ENCODE results near the gene NTN1.

Gene NTN1

DNA sequence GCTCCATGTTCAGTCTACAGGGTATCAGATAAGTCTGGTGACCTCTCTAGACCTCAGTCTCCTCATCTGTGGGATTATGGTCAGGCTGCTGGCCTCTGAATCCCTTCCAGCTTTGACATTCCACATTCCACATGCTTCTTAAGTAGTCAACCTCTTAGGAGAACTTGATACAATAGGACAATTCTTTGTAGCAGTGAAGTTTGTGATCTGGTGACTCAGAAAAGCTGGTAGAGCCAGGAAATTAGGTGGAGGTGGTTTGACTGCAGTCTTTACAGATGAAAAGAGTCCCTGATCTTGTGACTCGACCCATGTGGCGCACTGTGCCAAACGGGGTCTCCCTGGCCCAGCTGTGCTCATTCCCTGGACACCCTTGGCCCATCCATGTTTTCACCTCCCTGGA is 147.8 kb downstream of the NTN1 start:
- no peak for ATAC-seq

DNA sequence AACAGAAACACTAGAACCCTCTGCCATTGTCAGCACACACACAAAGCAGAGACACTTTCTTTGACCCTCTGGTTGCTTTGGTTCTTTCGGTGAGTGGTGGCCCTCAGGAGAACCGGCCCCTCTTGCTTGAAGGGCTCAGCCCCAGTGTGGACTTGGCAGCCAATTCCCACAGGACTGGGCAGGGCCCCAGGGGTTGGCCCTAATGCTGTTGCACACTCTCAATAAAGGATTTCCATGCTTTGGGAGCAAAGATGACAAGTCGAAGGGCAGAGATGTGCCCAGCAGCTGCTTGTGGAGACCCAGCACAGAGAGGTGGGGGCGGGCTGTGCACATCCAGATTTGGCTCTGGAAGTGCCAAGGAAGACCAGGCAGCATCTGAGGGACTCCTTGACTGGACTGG is 149.0 kb downstream of the NTN1 start:
- ATAC-seq: no peak

DNA sequence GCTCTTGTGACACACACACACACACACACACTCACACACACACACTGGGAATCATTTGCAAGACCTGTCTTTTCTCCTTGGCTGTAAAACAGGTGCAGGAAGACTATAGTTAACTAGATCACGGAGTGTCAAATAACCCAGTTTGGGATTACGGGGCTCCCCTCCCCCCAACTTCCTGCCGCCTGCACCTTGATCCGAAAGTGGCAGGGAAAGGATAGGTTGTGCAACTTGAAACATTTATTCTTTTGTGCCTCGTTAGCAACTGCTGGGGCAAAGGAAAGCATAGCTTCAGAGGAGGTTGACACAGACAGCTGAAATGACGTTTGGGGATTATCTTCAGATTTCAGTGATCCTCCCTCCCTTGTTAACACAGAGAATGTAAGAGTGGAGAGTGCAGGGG is 149.5 kb downstream of the NTN1 start:
- ATAC-seq: no peak

DNA sequence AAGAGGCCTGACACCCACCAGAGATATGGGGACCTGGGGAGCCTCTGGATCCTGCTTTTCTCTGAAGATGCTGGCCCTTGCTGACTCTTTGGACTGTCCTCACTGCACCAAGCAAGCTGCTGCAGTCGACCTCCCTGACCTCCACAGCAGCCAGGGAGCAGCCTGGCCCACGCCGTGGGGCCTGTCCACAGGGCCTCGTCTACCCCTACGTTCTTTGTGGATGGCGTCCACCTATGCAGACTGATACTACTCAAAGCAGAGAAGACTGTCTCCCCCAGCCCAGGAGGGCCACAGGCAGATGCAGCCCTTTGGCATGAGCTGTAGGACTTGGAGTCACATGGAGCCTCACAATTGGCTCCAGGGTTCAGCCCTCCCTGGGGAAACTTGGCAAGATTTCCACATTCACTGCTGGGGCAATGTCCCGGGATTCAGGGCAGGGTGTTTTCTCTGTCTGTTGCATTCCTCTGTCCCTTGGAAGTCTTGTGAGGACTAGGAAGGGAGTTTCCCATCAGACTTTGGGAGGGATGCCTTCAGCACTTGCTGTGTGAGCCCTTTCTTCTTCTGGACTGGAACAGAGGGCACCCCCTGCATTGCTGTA is 152.2 kb downstream of the NTN1 start:
- no peak for ATAC-seq

DNA sequence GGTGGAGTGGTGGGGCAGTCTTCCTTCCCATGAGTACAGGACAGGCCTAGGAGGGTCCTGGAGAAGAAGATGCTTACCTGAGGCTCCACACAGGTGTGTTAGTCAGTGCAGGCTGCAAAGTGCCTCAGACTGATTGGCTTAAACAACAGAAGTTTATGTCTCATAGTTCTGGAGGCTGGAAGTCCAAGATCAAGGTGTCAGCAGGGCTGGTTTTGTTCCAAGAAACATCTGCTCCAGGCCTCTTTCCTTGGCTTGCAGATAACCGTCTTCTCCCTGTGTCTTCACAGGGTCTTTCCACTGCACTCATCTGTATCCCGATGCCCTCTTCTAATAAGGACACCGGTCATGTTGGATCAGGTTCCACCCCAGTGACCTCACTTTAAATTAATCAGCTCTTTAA is 153.0 kb downstream of the NTN1 start:
- no peak for ATAC-seq

DNA sequence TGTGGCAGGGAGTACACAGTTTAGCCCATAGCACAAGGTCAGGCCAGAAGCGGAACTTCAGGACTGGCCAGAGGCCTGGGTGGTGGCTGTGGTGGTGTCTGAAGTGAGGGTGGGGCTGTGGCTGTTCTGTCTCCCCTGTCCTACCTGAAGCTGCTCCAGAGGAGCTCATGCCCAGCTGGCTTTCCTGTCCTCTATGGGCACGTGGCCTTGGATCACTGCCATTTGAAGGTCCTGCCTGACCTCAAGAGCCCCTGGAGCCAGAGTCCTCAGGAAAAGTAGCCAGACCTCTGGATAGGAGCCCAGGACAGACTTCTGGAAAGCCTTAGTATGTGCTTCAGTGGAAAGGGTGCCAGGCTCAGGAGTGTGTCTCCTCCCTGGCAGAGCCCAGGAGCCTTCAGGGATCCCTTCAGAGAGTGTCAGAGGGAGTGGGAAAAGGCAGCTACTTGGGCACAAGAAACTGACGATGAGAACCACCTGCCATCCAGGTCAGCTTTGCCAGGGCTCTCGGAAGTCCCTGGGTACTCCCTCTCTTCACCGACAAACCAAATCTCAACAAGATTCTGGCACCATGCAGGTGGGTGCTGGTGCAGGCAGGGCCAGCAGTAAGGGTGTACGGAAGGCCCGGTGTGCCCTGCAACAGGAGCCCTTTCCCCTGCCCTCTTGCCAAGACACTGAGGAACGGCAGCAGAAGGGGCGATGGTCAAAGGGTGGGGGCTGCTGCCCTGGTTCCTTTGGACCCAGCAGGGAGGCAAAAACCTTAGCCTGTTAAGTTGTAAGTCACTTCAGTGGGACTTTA is 153.7 kb downstream of the NTN1 start:
- ATAC-seq: no peak

DNA sequence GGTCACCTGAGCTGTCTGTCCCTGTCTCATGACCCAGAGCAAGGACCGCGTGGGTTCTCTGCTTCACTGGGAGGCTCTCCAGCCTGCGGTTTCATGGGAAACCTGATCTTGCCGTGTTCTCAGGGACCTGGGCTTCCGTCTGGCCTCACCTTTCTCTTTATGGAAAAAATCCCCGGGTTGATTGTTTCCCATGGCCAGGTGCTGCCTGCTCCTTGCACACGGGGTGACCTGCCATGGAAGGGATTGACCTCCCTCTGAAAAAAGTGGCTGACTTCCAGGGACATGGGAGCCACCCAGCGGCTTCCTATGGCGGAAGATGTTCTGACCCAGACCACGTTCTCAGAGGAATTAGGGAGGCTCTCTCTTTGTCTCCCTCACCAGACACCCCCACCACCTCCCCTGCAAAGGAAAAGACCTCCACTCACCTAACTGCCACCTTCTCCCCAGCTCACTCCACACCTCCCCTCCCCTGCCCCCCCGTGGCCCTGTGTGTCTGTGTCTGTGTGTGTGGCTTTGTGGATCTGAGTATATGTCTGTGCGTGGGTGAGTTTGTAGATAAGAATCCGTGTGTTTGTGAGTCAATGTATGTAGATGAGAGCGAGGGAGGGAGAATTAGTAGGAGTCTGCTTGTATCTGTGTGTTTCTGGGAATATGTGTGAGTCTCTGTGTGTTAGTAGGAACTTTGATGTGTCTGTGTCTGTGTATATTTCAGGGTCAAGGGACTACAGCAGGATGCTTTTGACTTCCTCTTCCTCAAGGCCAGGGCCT is 154.6 kb downstream of the NTN1 start:
- ATAC-seq: no peak

DNA sequence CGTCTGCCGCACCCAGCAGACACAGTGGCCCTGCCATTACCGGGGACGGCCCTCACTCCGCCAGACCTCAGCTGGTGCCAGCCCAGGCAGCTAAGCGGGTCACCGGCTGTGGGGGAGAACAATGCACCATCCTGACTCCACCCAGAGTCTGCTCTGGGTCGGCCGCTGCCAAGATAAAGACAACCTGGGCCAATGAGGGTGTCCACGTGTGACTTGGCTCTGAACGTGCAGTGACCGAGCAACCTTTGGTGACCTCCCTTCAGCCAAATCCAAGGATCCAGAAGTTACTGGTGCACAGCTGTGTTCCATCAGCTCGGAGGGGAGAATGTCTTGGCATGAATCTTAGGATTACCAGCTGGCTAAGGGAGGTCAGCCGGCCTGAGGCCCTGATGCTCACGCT is 155.9 kb downstream of the NTN1 start:
- ATAC-seq: no peak

DNA sequence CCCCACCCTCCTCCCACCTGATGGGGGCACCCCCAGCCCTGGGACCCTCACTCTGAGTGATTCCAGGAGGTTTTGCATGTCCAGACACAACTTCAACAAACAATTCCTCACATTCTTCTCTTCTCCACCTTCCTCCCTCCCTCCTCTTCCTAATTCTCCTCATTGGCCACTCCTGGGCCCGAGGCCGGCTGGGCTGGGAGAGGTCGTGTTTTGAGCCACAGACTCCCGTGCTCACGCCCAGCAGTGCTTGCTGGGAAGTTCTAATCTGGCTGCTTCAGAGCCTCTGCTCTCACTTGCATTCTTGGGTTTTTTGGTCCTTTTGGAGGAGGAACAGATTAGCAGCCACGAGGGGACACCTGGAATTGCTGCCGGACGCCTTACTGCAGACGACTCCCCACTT is 157.0 kb downstream of the NTN1 start:
- ATAC-seq: no peak

DNA sequence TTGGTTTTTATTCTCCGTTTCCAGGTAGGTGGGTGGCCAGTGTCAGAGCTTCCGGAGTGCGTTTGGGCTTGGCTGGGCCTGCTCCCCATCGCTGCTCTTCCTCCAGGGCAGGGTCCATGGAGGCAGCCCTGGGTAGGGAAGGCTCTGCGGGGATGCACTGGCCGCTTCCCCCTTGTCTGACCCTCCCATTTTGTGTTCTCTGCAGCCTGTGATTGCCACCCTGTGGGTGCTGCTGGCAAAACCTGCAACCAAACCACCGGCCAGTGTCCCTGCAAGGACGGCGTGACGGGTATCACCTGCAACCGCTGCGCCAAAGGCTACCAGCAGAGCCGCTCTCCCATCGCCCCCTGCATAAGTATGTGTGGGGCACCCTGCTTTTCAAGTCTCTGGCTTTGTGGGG is 158.3 kb downstream of the NTN1 start:
- ATAC-seq: no peak

DNA sequence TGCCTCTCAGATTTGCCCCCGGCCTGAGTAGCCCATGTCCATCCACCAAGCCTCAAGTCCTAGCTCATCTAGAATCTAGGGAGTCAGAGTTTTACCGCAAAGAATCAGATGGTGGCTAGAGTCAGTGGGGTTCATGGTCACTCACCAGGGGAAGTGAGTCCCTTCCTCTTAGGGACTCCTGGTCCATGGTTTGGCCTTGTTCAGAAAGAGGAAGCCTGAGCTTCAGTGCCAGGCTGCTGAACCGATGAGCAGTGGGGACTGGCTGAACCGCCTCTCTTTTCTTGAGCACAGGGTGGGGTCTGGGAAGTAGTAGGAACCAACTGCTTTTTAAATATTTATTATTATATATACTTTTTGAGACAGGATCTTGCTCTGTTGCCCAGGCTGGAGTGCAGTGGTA is 160.3 kb downstream of the NTN1 start:
- ATAC-seq: no peak

DNA sequence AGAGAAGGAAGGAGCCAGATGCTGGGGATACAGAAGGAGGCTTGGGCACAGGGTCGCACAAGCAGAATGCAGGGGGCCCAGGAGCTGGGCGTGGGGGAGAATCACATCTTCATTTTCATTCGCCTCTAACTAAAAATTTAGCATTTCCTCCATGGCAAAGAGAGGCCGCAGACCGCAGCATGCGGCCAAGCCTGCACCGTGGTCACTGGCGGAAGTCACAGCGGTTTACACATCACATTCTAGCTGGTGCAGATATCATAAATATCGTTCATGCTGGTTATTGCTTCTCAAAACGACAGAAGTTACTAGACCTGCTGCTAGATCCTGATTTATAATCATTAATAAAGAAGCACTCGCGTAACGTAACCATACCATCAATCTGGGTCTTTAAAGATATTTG is 162.0 kb downstream of the NTN1 start:
- no peak for ATAC-seq

DNA sequence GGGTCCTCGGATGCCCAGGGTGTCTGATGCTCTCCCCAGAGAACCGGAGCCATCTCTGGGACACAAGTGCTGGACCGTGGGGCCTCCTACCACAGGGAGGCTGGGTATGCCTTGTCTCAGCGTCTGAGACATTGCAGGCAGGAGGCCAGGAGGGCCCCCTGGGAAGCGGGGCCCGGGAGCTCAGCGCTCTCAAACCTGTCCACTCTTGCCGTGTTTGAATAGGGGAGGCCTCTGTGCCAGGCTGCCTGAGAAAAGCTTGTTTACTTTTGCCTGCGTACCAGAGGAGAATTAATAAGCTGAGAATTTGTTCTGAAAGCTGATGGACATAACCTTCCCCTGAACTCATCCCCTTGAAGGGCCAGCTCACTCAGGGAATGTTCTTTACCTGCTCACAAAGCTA is 163.8 kb downstream of the NTN1 start:
- no peak for ATAC-seq

DNA sequence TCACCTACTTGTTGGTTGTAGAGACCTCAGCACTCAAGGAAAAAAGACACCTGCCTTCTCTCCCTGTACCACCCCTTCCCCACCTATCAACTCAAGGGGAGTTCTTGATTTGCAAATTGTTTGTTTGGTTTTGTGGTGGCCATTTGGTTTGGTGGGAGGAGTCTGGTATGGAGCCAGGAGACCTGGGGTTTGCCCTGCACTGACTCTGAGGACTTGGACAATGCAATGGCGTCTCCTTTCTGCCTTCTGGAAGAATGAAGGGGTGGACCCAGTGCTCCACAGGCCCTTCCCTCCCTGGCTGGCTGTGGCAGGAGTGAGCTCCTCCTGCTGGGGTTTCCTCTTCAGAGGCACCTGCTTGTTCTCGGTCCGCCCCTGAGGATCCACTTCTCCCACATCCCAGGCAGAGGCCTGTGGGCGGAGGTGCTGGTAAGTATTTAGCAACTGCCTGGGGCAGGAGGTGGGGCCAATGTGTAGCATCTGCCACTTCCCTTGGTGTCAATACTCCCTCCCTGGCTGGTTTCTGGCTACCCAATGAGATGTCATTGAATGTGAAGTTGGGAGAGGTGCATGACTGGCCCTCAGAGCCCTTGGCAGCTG is 164.5 kb downstream of the NTN1 start:
- no peak for ATAC-seq

DNA sequence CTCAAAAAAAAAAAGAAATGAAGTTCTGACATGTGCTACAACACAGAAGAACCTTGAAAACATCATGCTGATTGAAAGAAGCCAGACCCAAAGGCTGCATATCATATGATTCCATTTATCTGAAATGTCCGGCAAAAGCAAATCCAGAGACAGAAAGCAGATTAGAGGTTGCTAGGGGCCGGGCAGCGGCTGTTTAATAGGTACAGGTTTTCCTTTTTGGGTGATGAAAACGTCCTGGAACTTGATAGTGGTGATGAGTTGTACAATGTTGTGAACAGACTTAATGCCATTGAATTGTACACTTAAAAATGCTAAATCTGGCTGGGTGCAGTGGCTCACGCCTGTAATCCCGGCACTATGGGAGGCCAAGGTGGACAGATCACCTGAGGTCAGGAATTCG is 166.5 kb downstream of the NTN1 start:
- no peak for ATAC-seq

DNA sequence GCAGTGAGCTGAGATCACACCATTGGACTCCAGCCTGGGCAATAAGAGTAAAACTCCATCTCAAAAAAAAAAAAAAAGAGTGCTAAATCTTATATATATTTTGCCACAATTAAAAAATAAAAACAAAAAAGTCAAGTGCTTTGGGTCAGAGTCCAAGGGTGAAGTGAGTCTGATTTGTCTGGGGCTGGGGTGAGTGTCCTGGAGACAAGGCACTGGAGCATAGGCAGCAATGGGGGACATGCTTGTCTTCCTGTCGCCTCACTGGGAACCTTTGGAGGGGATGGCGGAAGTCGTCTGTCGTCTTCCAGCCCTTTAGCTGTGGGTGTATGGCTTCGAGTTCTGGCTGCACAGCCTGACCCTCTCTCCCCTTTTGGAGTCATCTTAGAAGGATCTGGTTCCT is 167.1 kb downstream of the NTN1 start:
- no peak for ATAC-seq

DNA sequence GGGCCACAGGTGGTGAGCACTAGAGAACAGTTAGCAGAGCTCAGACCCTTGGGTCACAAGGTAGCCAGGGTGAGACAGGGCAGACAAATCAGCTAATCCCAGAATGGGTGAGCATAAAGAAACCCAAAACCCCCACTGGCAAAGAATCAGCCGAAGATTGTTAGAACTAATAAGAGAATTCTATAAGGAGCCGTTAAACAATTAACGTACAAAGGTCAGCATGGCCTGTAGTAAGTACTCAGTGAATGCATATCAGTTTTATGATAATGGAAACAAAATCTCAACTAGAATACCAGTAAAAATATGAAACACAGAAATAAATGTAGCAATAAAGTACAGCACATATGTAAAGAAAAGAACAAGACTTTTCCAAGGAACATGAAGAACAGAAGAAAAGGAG is 168.6 kb downstream of the NTN1 start:
- no peak for ATAC-seq

DNA sequence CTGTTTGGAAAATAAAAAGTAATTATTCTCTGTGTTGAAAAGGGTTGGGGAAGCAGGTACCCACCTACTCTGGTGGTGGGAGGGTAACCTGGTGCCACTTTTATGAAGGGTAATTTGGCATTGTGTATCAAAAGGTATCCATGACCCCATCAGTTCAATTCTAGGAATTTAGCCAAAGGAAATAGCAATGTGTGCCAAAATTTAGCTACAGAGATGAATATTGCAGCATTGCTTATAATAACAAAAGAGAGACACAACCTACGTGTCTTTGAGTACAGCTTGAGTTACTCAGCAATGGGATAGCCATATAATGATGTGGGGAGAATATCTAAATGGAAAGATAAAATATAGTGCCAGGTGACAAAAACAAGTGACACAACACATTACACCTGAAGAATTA is 170.7 kb downstream of the NTN1 start:
- ATAC-seq: no peak

DNA sequence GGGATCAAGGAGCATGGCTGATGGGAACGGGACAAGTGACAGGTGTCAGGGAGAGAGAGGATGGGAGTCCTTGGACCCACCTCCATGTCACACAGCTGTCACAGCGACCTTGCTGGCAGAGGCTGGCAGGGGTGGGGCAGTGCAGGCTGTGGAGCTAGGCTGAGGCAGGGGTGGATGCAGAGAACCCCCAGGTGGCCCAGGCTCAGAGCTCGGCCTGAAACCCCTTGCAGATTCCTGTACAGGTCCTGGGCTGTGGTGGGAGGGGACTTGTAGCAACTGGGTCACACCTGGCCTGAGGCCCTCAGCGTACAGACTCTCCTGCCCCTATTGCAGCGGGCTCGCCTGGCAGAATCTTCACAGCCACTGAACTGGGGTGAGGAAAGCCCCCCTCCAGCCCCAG is 174.1 kb downstream of the NTN1 start:
- no peak for ATAC-seq

DNA sequence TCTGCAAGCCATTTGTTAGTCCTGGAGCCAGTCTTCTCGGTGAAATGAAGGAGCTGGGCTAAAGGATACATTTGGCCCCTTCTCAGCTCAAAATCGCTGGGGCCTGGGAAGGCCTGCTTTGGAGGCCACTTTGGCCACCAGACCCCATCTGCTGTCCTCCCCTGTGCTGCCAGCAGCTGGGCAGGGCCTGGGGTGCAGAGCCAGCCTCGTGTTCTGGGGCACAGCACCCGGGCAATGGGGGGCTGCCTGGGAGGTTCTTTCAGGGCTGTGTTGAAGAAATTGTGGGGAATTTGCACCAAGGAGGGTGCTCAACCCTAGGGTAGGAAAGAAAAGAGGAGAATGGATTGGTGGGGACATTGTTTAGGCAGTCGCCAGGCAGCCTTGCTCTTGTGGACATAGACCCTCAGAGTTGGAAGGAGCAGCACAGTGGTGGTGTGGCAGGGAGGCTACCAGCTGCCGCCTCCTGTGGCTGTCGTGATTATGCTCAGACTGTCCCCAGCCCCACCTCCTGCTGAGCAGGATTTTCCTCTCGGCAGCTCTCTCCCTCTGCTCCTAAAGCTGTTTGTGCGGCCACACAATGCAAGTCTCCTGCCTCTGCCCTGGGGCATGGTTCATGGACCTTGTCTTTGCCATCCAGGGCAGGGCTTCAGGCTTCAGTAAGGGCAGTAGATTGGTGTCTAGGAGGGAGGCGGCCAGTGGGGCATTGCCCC is 174.8 kb downstream of the NTN1 start:
- no peak for ATAC-seq

DNA sequence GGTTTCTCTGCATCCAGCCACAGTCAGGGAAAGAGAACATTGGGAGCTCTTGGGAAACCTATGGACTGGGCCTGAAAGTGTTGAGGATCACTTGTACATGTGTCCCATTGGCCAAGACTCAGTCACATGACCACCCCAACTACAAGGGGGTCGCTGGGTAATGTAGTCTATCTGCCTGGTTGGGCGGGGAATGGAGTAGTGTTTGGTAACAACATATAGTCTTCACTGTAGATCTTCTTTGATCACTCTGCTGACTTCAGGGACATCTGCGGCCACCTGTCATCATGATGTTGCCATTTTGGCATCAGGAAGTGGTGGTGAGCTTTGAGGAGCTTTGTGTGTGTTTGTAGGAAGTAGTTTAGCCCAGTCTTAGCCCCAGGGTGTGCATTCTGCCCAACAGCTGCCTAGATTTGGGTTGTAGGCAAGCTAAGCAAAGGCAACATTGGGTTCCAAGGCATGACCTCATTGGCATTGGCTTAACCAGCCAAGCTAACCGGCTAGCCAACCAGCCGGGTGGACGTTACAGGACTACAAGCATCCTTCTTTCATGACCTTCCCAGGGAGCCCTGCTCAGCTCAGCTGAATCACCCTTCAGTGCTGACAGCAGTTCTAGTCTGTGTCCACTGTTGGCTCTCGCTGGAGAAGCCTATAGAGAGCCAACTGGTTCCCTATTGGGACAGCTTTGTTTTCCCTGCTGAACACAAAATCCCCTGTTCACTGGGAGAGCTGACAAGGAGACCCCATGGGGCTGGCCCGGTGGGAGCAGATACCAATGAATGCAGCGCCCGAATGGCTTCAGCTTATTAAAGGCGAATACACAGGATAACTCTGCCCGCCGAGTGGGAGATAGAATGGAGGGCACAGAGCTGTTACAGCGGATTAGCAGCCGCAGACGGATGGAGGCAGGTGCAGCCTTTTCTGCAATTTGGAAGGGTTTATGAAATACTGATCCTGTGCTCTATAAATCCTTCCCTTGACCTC is 178.6 kb downstream of the NTN1 start:
- ATAC-seq: no peak
